HG03342 (cell line): ENCODE results near the gene ZNF552.
A peak's percentile ranks its signal among the peaks of the same experiment; 100 is the strongest.

Source experiments
- ATAC-seq: cut with Tn5 transposase; IDR thresholded peaks from one replicate; pipeline ENCODE4 v1.9.1; 2021; ENCODE audit warnings: mild to moderate bottlenecking, moderate library complexity; ENCODE audit not compliant: unreplicated experiment

Gene ZNF552

GRCh38 chr19:57779220-57779845, 35.4 kb downstream of the ZNF552 start:
- no peak for ATAC-seq

DNA sequence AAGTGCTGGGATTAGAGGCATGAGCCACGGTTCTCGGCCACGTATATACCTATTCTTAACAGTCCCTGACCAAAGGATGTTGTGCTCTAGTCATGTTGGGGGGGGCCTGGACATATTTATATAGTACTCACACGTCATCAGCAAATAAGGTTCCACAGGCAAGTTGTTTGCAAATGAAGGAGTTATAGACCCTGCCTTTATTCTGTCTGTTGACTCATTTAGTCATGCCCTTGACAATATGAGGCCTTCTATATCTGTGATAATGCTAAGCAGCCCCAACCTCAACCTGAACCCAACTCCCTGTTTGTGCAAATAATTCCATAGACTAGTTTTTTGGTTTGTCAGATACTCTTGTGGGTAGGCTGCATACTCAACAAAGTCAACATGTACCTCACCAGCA, 36.4 kb downstream of the ZNF552 start:
- no peak for ATAC-seq

- no peak for ATAC-seq
Observed at GRCh38 chr19:57776764-57777296, 37.9 kb downstream of the ZNF552 start.

GRCh38 chr19:57773488-57773887, 41.2 kb downstream of the ZNF552 start:
- no peak for ATAC-seq

DNA sequence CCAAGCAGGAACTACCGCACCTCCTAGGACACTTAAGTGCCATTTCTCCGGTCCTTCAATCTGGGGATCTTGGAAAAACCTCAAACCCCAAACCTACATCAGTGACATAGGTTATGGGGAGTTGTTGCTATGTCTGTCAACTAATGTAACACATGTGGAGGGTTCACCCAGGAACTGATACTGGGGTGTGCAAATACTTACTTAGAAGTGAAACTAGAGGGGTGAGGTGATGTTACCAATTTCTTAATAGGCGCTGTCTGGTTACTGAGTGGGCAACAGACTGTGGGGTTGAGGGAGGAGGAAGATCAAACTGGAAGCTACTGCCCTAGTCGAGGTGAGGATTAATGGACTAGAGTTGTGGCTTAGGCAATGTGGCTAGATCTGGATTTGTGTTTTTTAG, 43.3 kb downstream of the ZNF552 start:
- ATAC-seq = no peak

DNA sequence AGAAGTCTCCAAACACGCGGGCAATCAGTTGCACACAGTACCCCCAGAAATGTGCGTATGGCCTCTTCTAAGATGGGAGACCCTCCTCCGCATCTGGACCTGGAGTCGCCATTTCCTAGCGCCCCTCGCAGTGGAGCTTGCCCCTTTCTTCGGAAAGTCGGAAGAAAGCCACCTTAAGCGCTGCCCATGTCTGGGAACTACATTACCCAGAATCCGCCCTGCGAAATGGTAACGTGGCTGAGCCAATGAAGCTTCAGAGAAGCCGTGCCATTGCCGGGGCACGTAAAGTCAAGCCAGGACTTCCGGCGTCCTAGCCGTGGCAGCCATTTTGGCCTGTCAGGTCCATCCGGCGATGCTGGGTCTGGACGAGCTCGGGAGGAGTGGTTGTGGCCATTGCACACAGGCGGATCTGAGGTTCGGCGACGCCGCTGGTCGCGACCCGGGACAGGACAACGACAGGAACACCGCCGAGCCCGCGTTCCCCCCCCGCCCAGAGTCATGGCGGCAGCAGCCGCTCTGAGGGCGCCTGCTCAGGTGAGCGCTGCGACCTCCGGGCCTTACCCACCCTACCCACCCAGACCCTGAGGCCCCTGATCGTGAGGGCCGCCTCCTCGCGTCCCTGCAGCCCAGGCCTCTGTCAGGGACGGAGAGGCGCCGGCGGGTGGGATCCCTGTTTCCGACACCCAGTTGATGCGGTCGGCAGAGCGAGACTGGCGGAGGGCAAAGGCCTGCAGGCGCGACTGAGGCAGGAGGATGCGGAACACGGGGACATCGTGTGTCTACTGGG, 45.2 kb downstream of the ZNF552 start, which contains the start of gene ZNF586:
TSS of gene ZNF586 (plus strand) at position 332 of the 787 bp plus-strand sequence. CDS start at position 499, 167 bp downstream.
- peak; percentile 89 for ATAC-seq

GRCh38 chr19:57759096-57759495, 55.6 kb downstream of the ZNF552 start:
- ATAC-seq = no peak

- ATAC-seq = no peak
Observed at GRCh38 chr19:57757941-57758340, 56.8 kb downstream of the ZNF552 start.
